Stimulated activated CD4-positive, alpha-beta T cell treated with anti-CD3 and anti-CD28 coated beads, Interleukin-15, amount 100 ng/mL, for 24 hours (primary cell): ENCODE data around the gene EXOSC2.

Experiments
- DNase-seq: peaks from one replicate; pipeline ENCODE4 v3.0.0-alpha.2; 2020

The EXOSC2 gene

DNA sequence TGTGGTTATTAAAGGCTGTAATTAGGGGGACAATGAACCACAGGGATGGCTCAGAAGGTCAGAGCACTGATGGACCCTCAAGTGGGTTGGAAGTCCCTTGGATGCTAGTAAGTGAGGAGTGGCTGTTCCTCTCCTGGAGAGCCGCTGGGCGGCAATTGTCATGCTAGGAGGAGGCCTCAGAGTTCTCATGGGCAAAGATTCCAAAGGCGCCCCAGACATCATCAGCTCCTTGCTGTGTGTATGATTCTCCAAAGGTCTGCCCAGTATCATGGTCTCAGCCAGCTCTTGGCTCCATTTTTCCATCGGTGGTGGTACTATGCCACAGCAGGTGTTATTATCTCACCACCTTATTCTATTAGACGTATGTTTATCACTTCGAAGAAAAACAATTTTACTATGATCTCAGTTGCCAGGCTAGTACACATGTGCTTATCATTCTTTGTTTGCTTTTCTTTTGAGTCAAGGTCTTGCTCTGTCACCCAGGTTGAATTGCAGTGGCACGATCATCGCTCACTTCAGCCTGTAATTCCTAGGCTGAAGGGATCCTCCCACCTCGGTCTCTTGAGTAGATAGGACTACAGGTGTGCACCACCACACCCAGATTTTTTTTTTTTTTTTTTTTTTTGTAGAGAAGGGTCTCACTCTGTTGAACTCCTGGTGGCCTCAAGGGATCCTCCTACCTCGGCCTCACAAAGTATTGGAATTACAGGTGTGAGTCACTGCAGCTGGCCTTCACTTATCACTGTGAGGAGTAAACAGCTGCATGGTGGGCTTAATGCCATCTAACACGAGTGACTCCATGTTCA is 46.8 kb downstream of the EXOSC2 start:
- DNase-seq = no peak

DNA sequence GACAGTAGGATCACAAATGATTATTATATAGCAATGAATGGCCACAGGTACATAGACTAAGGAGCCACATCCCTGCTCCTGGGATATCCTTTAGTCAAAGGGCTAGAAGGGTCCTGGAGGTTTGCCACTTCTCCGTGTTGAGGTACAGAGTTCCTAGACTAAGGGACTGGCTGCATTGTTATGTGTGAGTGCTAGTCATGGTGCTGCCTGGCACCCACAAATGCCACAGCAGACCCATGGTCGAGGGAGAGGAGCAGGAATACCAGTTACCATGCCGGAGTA is 47.4 kb downstream of the EXOSC2 start:
- DNase-seq = no peak

DNA sequence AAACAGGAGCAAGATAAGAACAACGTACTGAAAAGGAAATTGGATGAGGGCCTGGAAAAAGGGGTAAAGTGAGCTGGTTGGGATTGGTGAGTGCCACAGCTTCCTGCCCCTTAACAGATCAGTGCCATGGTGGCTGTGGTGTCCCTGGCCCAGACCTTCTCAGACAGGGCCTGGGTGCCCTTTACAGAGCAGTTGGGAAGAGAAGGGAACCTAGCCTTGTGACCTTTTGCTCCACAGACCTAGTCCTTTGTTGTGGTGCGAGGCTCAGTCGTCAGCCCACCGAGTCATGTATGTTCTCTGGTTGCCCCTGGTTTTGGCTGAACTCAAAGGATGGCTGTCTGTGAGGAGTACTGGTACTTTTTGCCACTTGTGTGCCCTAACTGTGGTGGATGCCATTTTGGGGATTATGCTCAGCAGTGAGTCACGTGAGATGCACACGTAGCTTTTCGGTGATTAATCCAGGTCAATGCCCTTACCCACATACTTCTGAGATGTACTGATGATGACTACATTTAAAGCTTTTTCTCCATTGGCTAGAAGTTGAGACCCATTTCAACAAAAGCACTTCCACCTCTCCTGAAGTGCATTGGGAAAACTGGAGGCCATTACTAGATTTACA is 48.4 kb downstream of the EXOSC2 start:
- peak; percentile 6 for DNase-seq

DNA sequence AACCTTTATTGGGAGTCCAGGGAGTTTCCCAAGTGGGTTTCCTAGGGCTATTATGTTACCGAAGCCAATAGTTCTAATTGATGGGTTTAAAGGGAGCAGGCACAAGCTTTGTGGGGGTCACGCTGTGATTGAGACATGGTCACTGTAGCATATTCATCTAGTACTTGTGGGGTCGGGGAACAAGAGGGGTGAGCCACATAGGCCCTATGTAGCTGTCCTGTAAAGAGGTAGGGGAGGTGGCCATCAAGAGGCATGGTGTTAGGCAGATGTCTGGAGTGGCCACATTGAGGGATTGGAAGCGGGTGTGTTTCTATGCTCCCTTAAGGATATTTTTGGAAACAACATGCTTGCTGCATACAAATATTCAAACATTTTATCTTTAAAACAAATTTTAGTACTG is 50.1 kb downstream of the EXOSC2 start:
- DNase-seq = no peak

DNA sequence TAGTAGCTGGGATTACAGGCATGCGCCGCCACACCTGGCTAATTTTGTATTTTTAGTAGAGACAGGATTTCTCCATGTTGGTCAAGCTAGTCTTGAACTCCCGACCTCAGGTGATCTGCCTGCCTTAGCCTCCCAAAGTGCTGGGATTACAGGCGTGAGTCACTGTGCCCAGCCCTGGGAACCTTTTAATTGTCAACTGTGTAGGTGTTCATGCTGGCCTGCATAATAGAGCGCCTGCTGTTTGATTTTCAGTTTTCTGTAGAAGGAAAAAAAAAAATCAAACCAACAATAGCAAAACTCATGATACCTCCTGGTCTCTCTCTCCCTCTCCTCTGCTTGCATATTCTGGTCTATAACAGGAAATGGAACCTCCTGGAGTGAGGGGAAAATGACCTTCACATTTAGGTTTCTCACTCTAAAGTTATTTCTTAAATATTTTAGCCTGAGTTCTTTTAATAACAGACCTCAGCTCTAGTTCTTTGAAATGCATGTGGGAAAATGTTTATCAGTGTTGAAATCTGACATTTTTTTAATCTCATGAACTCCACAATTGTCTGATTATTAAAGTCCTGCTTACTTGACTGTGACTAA is 51.7 kb downstream of the EXOSC2 start:
- no peak for DNase-seq

DNA sequence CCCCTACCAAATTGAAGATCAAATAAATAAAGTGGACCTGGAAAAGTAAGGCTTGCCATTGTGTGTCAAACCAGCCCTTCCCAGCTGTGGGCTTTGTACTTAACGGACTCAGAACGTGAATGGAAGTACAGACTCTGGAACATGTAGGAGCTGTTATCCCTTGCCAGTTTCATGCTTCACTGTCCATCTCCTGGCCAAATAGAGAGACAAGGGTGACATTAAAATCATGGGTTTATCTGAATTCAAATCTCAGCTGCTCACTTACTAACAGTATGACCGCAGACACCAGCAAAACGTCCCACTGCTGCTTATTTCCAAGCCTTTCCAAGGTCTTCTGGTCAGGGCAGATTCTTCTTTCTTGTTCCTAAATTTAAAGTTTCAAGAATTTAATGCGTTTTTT is 52.2 kb downstream of the EXOSC2 start:
- DNase-seq = no peak

DNA sequence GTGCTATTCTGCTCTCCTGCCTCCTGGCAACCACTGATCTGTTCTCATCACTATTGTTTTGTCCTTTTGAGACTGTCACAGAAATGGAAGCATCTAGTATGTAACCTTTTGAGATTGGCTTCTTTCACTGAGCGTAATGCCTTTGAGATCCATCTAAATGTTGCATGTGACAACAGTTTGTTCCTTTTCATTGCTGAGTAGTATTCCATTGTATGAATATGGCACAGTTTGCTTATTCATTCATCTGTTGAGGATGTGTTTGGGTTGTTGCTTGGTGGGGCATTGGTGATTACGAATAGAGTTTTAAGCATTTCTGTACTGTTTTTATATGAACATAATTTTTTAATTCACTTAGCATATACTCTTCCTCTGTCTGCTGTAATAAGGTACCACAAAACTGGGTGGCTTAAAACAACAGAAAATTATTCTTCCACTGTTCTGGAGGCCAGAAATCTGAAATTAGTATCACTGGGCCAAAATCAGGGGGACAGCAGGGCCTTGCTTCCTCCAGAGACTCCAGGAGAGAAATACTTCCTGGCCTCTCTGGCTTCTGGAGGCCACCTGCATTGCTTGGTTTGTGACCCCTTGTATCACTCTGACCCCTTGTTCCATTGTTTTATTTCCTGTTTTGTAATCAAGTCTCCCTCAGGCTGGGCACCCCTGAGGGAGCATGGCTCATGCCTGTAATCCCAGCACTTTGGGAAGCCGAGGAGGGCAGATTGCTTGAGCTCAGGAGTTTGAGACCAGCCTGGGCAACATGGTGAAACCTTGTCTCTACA is 53.0 kb downstream of the EXOSC2 start:
- DNase-seq = no peak

DNA sequence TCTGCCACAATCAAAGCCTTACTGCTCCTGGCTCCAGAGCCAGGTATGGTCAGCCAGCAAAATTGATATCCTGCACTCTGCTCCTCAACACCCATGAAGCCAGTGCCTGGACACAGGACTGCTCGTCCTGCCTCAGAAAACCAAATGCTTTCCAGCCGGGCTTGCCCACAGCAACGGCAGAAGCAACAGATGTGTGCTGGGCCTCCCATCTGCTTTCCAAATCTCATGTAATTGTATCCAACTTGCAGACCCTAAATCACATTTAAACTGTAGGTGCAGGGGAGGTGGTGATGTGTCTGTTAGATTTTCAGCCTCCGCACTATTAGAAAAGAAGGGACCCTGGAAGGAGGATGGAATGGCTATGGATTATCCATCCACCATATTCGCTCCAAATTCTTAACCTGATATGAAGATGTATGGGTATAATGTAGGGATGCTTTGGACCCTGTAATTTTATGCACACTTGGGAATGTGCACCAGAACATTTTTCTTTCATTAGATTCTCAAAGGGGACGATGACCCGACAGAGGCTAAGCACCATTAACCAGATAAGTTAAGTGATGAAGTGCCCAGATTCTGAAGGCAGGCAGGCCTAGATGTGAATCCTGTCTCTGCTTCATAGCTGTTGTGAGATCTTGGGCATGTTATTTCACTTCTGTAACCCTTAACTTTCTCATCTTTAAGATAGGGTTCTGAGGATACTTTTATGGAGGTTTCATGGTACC is 58.2 kb downstream of the EXOSC2 start:
- no peak for DNase-seq
